NCI-H748 treated with DMSO at 0.1 percent for 48 hours (cell line): ENCODE measurements around the gene RNU1-3.
"Not testable (repeated sequence)": the region's sequence is repeated elsewhere in the genome, so short reads cannot be mapped to it uniquely, and the experiment has no call there.

Source experiments
- DNase-seq: peaks from one replicate; lab custom pipeline; 2025; lab: John Stamatoyannopoulos, UW

Gene RNU1-3

GRCh38 chr1:16651560-16651959 lies 15.2 kb downstream of the RNU1-3 start:
- DNase-seq = not testable (repeated sequence)

- not testable (repeated sequence) for DNase-seq
These were observed 16.8 kb downstream of the RNU1-3 start for GRCh38 chr1:16649960-16650359.

GRCh38 chr1:16649390-16649789 lies 17.4 kb downstream of the RNU1-3 start:
- not testable (repeated sequence) for DNase-seq

GRCh38 chr1:16648756-16649155 lies 18.0 kb downstream of the RNU1-3 start:
- not testable (repeated sequence) for DNase-seq

GRCh38 chr1:16648250-16648649 lies 18.5 kb downstream of the RNU1-3 start:
- not testable (repeated sequence) for DNase-seq

- not testable (repeated sequence) for DNase-seq
These were observed 19.3 kb downstream of the RNU1-3 start for GRCh38 chr1:16647179-16648176.

GRCh38 chr1:16646716-16647115 lies 20.0 kb downstream of the RNU1-3 start:
- not testable (repeated sequence) for DNase-seq

- DNase-seq = not testable (repeated sequence)
These were observed 20.6 kb downstream of the RNU1-3 start for GRCh38 chr1:16646061-16646664.

- DNase-seq = not testable (repeated sequence)
These were observed 21.3 kb downstream of the RNU1-3 start for GRCh38 chr1:16645271-16646060.

GRCh38 chr1:16644482-16645270 lies 22.1 kb downstream of the RNU1-3 start:
- peak; percentile 93 for DNase-seq

GRCh38 chr1:16644193-16644481 lies 22.6 kb downstream of the RNU1-3 start:
- no peak for DNase-seq

GRCh38 chr1:16643476-16644192 lies 23.1 kb downstream of the RNU1-3 start:
- DNase-seq = not testable (repeated sequence)

- not testable (repeated sequence) for DNase-seq
These were observed 23.7 kb downstream of the RNU1-3 start for GRCh38 chr1:16643001-16643411.

- not testable (repeated sequence) for DNase-seq
These were observed 24.5 kb downstream of the RNU1-3 start for GRCh38 chr1:16642025-16642966.

- DNase-seq = not testable (repeated sequence)
These were observed 25.4 kb downstream of the RNU1-3 start for GRCh38 chr1:16641159-16641975.

- DNase-seq = not testable (repeated sequence)
These were observed 27.4 kb downstream of the RNU1-3 start for GRCh38 chr1:16639091-16640031.

GRCh38 chr1:16637941-16638778 lies 28.6 kb downstream of the RNU1-3 start:
- DNase-seq = not testable (repeated sequence)
